Non-pigmented ciliary epithelial cell (primary cell): ENCODE data around the gene NDUFA8.
A peak's percentile ranks its signal among the peaks of the same experiment; 100 is the strongest.

ENCODE experiments used
- DNase-seq: peaks from one replicate; pipeline ENCODE4 v3.0.0-alpha.2; 2010; ENCODE audit warnings: low read depth

NDUFA8 gene

DNA sequence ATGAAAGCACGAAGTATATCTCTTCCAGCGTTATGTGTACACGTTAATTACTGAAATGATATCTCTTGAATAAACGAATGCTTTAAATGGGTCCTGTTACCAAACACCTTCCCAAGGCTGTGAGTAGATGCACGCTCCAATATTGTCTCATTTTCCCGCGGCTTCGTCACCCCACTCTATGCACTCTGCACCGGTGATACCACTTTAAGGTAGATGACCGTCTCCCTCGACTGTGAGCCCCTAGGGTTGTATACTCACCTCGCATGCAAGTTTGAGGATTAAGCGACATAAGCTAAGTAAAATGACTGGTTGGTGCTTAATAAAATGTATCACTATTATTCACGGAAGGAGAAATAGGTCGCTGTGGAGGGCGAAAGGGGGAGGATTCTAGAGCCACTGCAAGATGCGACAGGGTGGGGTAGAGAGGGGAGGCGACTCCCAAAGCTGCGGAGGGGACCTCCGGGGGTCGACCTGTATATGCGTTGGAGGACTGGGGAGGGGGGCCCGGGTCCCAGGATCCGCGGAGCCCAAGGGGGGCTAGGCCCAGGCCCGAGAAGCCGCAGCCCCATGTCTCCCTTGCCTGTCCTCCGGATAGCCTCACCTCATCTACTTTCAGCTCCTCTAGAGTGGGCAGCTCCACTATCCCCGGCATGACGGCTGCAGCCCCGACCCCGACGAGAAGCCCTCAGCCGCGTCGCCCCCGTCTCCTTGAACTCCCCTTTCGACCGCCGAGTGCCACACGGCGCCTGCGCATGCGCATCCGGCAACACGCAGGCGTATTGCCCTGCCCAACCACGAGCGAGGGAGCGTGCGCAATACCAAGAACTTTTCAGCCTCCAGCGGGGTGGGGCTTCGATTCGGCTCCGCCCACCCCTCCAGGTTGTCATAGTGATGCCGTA lies at the start of gene NDUFA8, which contains the start of gene MORN5:
Gene NDUFA8 (minus strand): TSS at position 754 of the 899 bp plus-strand sequence. CDS start 102 bp downstream, at position 652.
Gene MORN5 (plus strand): TSS at position 883 of the 899 bp plus-strand sequence. CDS start 65 bp downstream, outside the sequence.
- DNase-seq = peak; percentile 81

DNA sequence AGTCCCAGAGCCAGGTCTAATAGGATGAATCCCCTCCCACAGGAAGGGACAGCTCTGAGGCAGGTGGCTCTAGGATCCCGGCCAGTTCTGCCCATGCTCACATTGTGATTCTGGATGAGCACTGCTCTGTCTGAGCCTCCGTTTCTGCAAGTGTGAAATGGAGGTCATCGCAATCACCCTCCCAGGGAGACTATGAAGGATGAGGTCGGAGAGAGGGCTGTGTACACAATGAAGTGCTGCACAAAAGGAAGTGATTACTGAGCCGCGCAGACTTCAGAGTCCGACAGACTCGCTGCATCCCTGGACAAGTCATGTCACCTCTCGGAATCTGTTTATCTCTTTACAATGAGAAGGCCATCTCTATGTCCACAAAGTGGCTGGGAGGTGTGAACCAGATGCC lies 47.5 kb upstream of the NDUFA8 start:
- no peak for DNase-seq

DNA sequence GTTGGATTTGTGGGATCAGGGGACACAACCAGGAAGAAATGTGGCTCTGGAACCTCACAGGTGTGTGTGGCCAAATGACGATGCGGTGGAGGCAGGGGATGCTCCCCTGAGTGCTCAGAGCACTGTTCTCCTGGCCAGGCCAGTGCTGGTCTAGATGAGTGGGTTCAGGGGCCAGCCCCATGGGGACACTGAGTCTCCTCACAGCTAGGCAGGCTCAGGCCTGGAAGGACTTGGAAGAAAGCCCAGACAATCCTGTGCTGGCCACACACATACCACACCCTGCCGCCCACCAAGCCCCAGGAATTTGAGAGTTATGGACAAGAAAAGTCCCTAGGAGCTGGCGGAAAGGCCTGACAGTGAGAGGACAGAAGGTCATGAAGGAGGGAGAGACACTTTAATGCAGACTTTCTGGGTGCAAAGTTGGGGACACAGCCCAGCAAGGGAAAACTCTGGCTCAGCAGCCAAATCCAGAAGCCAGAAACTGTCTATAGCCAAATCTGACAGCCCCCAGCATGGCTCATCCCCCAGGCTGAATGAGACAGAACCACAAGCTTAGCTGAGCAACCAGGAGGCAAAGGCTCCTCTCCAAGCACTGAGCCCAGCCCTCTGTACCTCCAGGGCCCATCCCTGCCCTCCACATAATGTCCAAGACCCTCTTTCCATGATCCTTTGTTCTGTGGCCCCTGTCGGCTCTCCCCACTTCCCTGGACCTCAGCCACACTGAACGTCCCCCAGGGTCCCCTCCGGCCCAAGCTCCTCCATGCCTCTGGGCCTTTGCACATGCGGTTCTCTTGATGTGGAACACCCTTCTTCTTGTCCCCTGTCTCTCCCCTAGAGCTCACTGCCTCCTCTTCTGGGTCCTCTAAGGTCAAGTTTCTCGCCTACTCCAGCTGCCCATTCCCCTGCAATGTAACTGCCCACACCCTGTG lies 46.8 kb upstream of the NDUFA8 start:
- peak; percentile 59 for DNase-seq

DNA sequence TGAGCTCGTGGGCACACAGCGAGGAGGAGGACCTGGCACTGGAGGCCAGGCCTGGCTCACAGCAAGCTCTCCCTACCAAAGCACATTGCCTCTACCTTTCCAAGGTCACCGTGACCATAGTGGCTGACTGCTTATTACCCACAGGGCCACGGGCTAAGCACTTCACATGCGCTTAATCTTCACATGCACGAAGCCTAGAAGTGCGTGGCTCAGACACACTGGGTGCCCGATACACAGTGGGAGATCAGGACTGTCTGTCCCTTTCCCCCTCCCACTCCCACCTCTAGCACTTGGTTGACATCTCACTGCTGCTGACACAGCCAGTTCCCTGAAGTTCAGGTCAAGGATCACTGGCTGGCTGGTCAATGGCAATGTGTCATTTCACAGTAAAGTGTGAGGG lies 45.6 kb upstream of the NDUFA8 start:
- no peak for DNase-seq

DNA sequence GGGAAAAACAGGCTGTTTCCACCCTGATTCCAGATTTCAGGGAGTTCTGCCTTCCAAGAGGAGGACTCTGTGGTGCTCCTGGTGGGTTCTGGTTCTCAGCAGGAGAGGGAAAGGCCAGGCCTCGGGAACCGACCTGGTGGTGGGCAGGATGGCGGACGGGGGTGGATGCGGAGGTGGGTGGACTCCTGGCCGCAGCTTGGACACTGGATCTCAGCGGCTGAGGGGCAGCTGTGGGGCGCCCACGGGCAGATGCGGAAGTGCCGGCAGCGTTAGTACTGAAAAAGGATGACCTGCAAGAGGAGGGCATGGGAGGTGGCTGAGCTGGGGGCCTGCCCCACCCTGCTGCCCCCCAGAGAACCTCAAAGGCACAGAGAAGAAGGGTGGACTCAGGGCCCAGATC lies 44.9 kb upstream of the NDUFA8 start:
- DNase-seq = no peak

DNA sequence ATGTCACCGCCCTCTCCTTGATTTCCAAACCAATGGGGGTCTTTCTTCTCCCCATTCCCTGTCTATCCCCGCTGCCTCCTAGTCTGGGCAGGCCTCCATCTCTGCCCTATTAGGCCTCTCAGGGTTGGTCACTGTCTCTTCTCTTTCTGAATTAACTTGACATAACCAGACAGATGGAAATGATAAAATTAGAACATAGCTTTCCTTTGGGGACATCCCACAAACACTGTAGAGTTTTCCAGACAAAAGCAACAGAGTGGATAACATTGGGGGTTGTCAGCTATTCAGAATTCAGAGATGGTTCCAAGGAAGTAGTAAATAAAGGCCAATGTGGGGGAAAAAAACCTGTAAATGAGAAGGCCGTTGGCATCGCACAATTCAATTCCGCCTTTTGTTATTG lies 44.5 kb upstream of the NDUFA8 start:
- no peak for DNase-seq

DNA sequence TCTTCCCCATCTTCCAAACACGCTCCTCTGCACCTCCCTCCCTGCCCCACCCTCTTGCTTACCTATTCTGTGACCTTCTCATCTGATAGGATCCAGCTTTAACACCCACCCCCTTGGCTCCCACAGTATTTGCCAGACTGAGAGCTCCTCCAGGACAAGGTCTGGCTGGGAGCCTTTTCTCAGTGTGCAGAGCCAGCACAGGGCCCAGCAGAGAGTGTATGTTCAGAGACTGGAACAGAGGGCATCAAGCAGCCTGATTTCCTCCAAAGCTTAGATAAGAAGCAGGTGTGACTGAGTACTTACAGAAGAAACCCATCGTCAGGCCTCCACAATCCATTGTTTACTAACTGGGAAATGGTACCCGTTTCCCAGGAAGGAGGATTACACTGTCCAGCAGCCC lies 42.5 kb upstream of the NDUFA8 start:
- DNase-seq = no peak

DNA sequence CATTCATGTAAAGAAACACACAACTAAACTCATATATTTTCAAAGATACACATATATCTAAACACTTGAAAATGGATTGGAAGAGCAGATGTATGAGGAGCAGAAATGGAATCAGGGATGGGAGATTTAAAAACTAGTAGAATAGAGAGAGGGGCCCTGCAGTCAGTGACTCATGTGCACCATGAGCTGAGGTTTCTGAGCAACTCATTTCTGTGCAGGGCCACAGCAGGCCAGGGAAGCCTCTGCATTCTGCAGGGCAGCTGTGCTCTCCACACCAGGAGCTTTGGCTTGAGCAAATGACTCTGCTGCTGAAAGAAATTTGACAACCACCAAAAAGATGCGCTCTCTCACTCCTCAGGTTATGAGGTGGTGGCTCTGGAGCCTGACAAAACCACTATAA lies 42.1 kb upstream of the NDUFA8 start:
- DNase-seq = no peak

DNA sequence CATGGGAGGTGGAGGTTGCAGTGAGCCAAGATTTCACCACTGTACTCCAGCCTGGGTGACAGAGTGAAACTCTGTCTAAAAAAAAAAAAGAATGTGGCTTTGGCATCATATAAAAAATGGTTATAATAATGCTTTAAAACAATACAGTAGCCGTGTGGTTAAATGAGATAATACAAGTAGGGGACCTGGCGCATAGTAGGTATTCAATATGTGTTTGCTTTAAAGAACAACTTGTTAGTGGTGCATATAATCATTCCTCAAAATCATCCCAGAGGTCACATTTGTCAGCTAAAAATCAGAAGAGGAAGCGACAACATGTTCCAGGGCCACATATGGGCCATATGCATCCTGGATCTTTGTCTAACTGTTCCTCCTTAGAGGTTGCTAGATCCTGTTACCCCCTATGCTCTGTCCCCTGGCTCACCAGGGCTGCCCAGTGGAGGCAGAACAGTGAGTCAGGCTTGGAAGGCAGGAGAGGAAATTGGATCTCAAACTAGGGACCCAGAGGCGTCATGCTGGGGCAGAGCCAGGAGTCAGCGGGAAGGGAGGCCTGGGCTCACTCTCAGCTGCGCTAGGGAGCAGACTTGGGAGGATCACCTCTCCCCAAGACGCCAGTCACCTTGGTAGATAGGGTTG lies 41.5 kb upstream of the NDUFA8 start:
- DNase-seq = no peak

DNA sequence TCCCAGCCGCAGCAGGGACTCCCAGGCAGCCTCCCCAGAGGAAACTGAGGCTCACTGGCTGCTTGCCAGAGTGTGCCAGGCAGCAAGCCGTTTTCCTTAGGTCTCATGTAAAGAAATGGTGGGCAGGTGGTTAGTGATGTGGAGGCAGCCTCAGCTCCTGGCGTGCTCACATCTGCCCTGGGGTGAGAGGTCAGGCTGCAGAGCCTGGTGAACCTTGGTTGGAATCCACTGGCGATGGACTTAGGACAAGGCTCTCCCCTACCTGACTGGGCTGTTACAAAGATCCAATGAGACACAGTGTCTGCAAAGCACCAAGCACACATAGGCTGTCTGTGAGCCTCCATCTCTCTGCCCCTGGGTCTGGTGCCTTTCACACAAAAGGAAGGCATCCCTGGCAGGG lies 38.3 kb upstream of the NDUFA8 start:
- no peak for DNase-seq

DNA sequence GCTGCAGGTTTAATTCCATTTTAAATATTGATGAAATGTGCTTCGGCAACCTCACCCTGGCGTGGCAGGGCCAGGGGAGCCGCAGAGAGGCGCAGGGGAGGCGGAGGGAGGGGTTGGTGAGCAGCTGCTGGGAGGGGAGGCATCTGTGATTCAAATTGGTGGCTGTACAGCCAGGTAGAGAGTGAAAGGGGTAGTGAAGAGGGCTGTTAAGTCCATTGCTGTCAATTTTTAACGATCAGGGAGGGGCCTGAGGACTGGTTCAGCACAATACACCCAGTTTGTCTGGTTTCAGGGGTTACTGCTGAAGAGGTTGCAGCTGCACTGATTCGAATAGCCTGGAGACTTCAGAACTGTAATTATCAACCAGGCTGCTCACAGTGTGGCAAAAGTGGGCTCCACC lies 37.8 kb upstream of the NDUFA8 start:
- DNase-seq = no peak

DNA sequence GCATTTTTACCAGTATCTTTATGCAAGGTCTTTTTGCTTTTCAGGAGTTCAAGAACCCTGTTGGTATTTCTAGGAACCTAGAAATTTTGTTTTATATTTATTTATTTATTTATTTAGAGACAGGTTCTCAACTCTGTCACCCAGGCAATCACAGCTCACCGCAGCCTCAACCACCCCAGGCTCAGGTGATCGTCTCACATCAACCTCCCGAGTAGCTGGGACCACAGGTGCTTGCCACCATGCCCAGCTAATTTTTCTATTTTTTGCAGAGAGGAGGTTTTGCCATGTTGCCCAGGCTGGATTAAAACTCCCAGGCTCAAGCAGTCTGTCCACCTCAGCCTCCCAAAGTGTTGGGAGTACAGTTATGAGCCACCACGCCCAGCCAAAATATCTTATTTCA lies 36.3 kb upstream of the NDUFA8 start:
- no peak for DNase-seq

DNA sequence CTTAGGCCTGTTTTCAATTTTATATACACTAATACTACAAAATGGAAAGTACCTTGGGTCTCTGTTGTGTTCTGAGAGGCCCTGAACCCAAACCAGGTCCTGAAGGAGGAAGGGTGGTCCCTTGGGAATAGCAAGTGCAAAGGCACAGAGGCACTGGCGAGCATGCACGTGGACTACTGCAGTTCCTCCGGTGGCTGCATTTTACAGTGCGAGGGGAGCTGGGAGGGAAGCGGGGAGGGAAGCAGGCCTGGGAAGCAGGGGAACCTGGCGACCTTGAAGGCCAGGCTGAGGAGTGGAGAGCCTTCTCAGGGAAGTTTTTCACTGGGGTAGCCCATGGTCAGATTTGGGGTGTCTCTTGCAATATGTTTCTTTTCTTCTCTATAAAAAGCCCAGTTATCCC lies 34.1 kb upstream of the NDUFA8 start:
- no peak for DNase-seq

DNA sequence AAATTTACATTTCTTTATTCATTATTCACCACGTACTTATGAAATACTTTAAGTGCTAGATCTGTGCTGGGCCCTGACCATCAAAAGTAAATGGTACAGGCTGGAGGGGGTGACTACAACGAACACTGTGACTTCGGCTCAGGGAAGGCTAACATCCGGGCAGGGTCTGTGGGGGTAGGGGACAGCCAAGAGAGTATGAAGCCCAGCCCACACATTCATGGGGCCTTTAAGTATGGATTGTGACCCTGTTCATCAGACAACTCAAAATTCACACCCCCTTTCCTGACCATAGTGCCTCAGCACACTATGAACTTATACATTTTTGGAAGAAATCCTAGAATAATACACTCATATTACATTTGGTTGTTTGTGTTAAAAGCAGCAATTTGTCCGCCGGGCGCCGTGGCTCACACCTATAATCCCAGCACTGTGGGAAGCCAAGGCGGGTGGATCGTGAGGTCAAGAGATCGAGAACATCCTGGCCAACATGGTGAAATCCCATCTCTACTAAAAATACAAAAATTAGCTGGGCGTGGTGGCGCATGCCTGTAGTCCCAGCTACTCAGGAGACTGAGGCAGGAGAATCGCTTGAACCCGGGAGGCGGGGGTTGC lies 33.4 kb upstream of the NDUFA8 start:
- no peak for DNase-seq

DNA sequence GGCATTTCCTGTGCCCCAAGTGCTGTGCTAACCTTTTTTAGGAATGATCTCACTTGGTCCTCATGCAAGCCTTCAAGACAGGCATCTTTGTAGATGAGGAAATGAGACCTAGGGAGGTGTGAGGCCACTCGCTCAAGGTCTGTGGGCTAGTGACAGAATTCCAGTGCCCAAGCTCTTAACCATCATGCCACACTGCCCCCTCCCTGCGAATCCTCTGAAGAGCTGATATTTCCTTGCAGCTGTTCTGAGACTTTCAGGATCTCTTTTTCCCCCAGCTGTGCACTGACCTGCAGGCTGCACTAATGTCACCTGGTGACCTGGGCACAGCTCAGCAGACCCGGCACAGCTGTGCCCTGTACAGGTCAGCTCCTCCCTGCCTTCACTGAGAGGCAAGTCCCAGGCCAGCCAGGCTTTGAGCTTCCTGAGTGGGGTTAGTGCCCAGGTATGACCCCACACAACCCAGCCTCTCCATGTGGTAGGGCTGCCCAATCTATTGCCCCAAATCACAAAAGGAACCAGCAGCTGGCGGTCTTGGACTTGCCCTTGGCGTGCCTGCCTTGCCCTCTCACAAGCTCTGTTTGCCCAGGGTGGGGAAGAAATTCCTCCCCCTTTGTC lies 32.8 kb upstream of the NDUFA8 start:
- DNase-seq = no peak

DNA sequence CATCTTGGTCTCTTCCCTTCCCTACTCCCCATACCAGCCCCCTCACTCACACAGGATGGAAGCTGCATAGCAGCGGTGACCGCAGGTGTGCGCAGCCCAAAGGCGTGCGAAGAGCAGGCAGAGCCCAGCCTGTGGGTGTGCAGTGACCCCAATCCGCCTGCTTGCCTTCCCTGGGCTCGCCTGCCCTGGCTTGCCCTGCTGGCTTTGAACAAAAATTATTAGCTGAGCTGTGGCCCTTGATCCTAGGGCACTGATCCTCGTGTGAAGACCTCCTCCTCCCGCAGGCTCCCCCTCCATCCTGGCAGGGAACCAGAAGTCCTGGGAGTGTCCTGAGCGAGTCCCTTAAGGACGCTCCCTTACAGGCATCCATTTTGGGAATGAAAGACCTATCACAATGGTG lies 32.0 kb upstream of the NDUFA8 start:
- DNase-seq = no peak

DNA sequence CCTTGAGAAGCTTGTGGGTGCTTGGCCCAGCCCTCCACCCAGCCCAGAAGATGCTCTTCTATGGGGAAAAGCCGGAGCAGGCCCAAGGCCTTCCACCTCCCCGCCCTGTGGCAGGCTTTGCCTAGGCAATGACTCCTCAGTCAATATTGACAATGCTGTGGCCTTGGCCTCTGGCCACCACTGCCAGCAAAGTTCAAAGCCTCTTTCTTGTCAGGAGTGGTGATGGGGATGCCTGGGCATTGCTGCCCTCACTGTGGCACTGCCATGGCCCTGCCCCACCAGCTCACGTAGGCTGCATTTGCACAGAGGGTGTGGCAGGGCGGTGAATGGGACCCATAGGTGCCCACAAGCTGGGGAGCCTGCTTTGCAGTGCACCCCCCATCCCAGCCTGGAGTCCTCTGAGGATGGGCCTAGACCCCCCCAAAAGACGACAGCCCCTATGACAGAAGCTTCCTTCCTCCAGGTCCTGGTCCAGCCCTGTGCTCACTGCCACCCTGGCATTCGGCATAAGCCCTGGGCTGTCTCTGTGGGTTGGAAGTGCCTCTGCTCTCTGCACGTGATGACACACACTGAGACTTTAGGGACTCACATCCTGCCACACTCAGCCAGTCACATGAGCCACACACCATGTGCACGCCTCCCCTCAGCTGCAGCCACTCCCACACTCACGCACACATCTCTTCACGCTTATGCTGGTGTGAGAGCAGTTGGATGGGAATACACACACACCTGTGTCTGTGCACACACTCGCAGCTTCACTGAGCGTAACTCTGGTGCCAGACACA lies 31.2 kb upstream of the NDUFA8 start:
- no peak for DNase-seq

DNA sequence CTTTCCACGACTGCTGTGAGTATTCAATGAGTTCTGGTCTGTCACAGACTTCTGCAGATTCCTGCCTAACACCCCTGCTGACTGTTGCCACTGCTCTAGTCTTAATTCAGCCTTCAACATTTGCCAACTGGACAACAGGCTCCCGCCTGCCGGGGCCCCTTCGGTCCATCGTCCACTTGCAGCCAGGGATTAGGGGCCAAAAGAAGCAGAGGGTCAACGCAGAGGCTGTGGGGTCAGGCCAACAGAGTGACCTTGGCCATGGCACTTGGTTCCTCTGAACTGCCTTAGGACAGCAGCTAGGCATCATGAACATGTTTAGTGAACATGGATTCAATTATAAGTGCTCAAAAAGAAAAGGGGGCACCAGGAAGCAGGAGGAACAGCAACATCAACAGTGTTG lies 28.8 kb upstream of the NDUFA8 start:
- DNase-seq = no peak

DNA sequence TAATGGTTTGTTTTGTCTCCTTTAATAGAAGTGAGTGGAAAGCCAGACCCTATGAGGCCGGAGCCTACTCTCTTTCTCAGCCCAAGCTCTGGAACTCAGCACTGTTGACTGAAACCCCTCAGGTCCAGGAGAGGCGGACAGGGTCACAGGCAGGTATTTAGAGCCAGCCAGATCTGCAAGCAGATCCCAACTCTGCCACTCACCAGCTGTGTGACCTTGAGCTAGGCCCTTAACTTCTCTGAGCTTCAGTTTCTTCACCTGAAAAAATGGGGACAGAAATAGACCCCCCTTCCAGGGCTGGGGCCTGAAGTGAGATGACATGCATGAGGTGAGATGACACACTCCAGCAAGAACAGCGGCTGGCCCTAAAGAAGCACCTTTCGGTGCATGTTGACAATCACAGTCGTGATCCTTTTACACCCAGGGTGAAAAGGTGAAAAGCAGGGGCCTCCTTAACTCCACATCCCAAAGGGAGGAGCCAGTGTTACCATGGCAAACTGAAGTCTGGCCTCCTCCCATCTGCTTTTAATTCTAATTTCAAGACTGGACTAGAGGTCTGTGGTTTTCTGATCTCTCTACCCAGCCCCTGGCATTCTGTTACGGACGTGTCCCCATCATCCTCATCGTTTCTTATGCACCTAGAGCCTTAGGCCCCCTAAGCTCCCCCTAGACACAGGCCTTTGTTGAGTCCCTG lies 27.3 kb upstream of the NDUFA8 start:
- no peak for DNase-seq

DNA sequence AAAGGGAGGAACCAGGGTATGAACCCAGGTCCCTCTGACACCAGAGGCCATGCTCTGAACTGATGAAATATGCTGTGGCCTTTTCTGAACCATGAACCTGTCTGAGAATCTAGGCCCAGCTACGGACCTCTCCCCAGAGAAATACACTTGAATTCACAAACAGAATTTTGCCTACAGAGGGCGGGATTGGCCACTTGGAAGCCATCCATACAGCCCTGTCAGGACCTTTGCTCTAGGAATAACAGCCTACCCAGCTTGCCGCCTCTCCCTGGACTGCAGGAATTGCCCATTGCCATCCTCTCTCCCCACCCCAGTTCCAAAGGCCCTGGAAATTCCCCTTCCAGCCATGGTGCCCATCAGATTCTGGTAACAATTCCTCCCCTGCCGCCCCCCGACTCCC lies 26.7 kb upstream of the NDUFA8 start:
- DNase-seq = no peak
